Neutrophil (primary cell): ENCODE results near the gene LSP1.

ENCODE experiments used
- H3K27ac ChIP-seq: fragments of 200-600 bp; sonication (generic); 2 replicates; pipeline ENCODE4 v1.5.1; 2016; ENCODE audit warnings: mild to moderate bottlenecking, moderate library complexity
- H3K27me3 ChIP-seq: fragments of 200-600 bp; sonication (generic); 2 replicates; pipeline ENCODE4 v1.6.0; 2016; ENCODE audit warnings: mild to moderate bottlenecking
- H3K36me3 ChIP-seq: fragments of 200-600 bp; sonication (generic); 2 replicates; pipeline ENCODE4 v1.5.1; 2017
- H3K4me1 ChIP-seq, 2 experiments: fragments of 200-600 bp in 1 of 2; sonication (generic) in 1 of 2; 1 replicate in 1 of 2; 2 replicates in 1 of 2; pipeline versions ENCODE4 v1.5.1 to v1.6.1; 2013 to 2016; ENCODE audit warnings: low read depth in 1 of 2, low read length in 1 of 2, mild to moderate bottlenecking in 1 of 2, moderate library complexity in 1 of 2; ENCODE audit not compliant: control insufficient read depth in 1 of 2, insufficient read depth in 1 of 2
- H3K4me3 ChIP-seq, 2 experiments: fragments of 200-600 bp in 1 of 2; sonication (generic) in 1 of 2; 1 replicate in 1 of 2; 2 replicates in 1 of 2; pipeline ENCODE4 v1.5.1; 2013 to 2016; ENCODE audit warnings: low read depth in 1 of 2, low read length in 1 of 2, mild to moderate bottlenecking in 1 of 2, moderate library complexity in 1 of 2
- H3K9me3 ChIP-seq: fragments of 200-600 bp; sonication (generic); 2 replicates; pipeline ENCODE4 v1.5.1; 2016
- TF ChIP-seq, protein P1 (sequence below): fragments of 200-600 bp; sonication (generic); IDR thresholded peaks from 2 replicates; pipeline ENCODE4 v1.5.1; 2016; ENCODE audit warnings: antibody characterized with exemption

Gene LSP1

DNA sequence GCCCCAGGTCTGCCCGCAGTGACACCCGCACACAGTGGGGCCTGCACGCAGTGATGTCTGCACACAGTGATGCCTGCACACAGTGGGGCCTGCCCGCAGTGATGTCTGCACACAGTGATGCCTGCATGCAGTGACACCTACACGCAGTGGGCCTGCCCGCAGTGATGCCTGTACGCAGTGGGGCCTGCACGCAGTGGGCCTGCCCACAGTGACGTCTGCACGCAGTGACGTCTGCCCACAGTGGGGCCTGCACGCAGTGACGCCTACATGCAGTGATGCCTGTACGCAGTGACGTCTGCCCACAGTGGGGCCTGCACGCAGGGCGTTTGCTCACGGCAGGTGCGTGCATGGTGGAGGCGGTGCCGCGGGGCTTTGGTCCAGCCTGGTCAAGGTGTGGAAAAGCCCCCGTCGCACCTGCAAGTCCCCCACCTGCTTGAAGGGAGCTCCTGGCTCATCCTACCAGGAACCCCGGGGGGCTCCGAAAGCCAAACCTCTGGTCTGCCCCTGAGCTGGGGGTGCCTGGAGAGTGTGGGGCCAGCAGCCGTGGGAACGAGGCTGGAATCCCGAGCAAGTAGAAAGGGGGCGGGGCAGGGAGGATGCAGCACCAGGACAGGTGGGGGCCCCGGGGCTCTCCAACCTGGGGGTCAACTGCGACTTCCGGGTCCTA lies 27.0 kb upstream of the LSP1 start:
- no peaks in the 10 kb centered on the region for H3K27me3 ChIP-seq
- H3K36me3 ChIP-seq: no peaks in the 10 kb centered on the region
- peaks cover 28 to 34% of the 10 kb centered on the region in 2 experiments for H3K4me1 ChIP-seq
- TF ChIP-seq, protein P1, sequence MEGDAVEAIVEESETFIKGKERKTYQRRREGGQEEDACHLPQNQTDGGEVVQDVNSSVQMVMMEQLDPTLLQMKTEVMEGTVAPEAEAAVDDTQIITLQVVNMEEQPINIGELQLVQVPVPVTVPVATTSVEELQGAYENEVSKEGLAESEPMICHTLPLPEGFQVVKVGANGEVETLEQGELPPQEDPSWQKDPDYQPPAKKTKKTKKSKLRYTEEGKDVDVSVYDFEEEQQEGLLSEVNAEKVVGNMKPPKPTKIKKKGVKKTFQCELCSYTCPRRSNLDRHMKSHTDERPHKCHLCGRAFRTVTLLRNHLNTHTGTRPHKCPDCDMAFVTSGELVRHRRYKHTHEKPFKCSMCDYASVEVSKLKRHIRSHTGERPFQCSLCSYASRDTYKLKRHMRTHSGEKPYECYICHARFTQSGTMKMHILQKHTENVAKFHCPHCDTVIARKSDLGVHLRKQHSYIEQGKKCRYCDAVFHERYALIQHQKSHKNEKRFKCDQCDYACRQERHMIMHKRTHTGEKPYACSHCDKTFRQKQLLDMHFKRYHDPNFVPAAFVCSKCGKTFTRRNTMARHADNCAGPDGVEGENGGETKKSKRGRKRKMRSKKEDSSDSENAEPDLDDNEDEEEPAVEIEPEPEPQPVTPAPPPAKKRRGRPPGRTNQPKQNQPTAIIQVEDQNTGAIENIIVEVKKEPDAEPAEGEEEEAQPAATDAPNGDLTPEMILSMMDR: no peak
- H3K9me3 ChIP-seq: no peaks in the 10 kb centered on the region
- H3K27ac ChIP-seq: no peak overlapping the region
- H3K4me3 ChIP-seq: no peak overlapping the region

DNA sequence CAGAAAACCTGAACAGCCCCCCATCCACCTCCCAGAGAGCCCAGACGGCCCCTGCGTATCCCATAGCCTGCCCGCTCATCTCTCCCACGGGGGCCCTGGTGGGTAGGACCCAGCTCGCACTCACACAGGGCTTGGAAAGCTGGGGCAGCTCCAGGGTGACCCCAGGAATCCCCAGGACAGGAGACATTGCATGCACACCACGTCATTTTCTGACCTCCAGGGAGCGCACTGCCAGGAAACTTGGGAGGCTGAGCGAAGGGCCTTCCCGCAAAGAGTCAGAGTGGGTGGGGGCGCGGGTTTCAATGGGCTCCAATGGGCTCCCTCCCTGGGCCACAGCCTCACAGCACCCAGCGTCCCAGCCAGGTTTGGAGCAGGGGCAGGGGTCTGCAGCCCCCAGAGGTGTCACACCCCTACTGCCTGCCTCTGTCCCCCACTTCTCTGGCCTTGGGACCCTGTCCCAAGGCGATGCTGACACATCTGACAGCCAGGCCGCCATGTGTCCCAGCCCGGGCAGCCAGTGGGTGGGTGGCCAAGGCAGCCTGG lies 26.3 kb upstream of the LSP1 start:
- Histone ChIP-seq H3K36me3 (no peaks in the 10 kb centered on the region), H3K4me1 (peaks cover 28 to 40% of the 10 kb centered on the region in 2 experiments), H3K27me3 (no peaks in the 10 kb centered on the region), H3K4me3 (no peak overlapping the region), H3K27ac (no peak overlapping the region), H3K9me3 (no peaks in the 10 kb centered on the region)
- TF ChIP-seq, protein P1: no peak

DNA sequence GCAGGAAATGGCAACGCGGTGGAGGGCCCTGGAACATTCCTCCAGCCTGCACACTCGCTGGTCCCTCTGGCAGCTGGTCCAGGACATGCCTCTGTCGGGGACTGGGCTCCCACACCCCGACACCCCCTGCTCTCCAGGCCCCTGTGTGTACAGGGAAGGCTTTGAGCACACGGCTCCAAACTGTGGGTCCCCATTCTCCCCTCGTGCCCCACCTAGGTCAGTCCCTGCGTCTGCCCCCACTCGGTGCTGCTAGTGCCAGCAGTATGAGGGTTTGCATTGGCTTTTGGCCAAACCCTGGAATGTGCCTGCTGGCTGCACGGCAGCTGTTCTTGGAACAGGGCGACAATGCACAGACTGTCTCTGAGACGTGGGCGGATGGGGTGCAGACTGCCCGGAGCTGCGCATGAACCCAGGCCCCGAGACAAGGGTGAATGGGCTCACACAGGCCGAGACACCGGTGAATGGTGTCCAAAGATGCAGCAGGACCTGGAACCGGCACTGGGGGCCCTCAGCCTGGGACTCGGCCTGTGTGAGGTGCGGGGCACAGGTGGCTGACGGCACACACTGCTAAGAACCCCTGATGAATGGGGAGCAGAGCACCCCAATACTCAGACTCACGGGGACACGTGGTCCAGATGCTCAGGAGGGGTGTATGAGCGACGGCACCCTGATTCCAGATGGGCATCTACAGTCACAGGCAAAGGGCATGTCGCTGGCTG lies 25.6 kb upstream of the LSP1 start:
- H3K27ac ChIP-seq: no peak overlapping the region
- no peaks in the 10 kb centered on the region for H3K36me3 ChIP-seq
- peaks cover 34 to 46% of the 10 kb centered on the region in 2 experiments for H3K4me1 ChIP-seq
- no peak overlapping the region for H3K4me3 ChIP-seq
- TF ChIP-seq, protein P1: no peak
- no peaks in the 10 kb centered on the region for H3K9me3 ChIP-seq
- H3K27me3 ChIP-seq: no peaks in the 10 kb centered on the region

DNA sequence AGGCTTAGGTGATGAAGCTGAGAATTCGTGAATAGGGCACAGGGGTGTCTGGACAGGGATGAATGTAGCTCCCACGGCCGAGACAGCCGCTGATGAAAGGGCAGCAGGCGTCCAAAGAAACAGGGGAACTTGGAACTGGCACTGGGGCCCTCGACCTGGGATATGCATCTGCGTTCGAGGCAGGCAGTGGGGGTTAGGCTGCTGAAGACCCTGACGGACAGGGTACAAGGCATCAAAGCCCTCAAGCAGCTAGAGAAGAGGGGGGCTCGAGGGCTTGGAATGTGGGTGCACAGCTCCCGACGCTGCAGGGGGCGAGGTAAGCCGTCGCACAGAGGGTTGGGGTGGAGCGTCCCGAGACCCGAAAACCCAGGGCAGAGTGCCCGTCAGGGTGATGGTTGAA lies 25.0 kb upstream of the LSP1 start:
- TF ChIP-seq, protein P1: no peak
- no peaks in the 10 kb centered on the region for H3K36me3 ChIP-seq
- H3K4me1 ChIP-seq: peaks cover 41 to 53% of the 10 kb centered on the region in 2 experiments
- no peak overlapping the region for H3K27ac ChIP-seq
- no peak overlapping the region for H3K4me3 ChIP-seq
- no peaks in the 10 kb centered on the region for H3K27me3 ChIP-seq
- no peaks in the 10 kb centered on the region for H3K9me3 ChIP-seq

DNA sequence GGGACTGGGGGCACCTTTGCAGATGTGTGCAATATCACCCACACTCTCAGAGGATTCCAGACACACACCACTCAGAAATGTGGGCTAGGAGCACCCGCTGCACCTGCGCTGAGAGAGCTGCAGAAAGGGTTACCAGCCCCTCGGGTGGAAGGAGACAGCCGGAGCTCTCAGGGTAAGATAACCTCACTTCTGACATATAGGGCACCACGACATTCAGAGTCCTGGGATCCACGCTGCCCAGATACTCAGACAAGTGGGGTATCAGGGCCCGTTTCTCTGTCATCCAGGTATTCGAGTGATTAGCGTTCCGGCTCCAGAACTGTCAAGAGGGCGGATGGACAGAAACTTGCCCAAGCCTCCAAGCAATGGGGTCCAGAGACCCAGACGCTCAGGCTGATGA lies 24.3 kb upstream of the LSP1 start:
- H3K36me3 ChIP-seq: no peaks in the 10 kb centered on the region
- no peak overlapping the region for H3K27ac ChIP-seq
- peaks cover 42 to 58% of the 10 kb centered on the region in 2 experiments for H3K4me1 ChIP-seq
- TF ChIP-seq, protein P1: no peak
- no peak overlapping the region for H3K4me3 ChIP-seq
- H3K27me3 ChIP-seq: peaks cover 3% of the 10 kb centered on the region
- no peaks in the 10 kb centered on the region for H3K9me3 ChIP-seq
